ENCODE measurements around the gene SLC1A1. TPM values are rescaled to one million over a fixed set of nuclear protein-coding genes. Genes with fewer than 3 reads are reported as not detected.

SLC1A1 gene
- total RNA-seq (10 to 100 TPM in 1 of 2 donors, under 1 TPM in 1; 0.33 to 86.0 TPM), polyA plus RNA-seq (10 to 100 TPM; 24.3 to 42.2 TPM)

DNA sequence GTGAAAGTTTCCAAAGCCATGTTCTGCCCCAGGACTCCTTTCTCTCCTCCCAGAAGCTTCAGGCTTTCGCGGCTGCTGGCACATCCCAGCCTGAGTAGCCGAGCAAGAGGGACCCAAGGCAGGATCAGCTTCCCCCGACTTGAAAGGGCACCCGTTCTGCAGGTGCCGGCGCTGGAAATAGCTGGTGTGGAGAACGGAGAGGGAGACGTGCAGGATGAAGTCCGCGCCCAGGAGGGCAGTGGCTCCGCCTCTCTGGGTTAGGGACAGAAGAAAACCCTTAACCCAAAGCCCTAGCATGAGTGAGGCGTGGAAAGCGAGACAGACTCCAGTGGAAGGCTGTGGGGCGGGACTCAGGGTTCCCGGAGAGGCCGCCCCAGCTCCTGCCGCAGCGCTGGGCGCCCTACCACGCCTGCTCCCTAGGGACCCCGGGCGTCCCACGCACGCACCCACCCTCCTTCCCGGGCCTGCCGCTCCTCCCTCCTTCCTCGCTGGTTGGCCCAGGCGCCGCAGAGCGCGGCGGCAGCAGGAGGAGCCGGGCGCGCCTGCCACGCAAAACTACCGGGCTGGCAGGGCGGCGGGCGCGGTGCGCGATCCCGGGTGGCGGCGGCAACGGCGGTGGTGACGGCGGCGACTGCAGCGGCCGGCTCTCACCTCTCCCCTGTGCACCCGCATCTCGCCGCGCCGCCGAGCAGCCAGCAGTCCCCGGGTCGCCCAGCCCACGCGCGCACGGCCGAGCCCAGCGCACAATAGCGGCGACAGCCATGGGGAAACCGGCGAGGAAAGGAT lies at the start of gene SLC1A1:
TSS of gene SLC1A1 (plus strand) at position 550 of the 786 bp plus-strand sequence. CDS start at position 762, 212 bp downstream.
- TF ChIP-seq YY1 (IDR thresholded peaks at IDR 0.05) (peak; percentile 74), EGR1 (IDR thresholded peaks at IDR 0.05; ENCODE audit: low read depth in 2 of 2) (no peak), HNF4A (conservative IDR thresholded peaks at IDR 0.05) (peak in 1 of 2 donors; percentile 31), GABPA (IDR thresholded peaks at IDR 0.05 in 1 of 2, conservative IDR thresholded peaks at IDR 0.05 in 1 of 2) (no peak), FOXA2 (IDR thresholded peaks at IDR 0.05) (no peak), JUND (IDR thresholded peaks at IDR 0.05) (no peak), FOXA1 (IDR thresholded peaks at IDR 0.05) (no peak), TAF1 (conservative IDR thresholded peaks at IDR 0.05) (no peak), RXRA (IDR thresholded peaks at IDR 0.05) (peak; percentile 58 to 68), NR2F2 (IDR thresholded peaks at IDR 0.05) (no peak), HNF4G (IDR thresholded peaks at IDR 0.05) (no peak), RAD21 (IDR thresholded peaks at IDR 0.05) (peak in 1 of 2 donors; percentile 48), SP1 (IDR thresholded peaks at IDR 0.05) (peak; percentile 45)
- TF ChIP-seq, protein P1, sequence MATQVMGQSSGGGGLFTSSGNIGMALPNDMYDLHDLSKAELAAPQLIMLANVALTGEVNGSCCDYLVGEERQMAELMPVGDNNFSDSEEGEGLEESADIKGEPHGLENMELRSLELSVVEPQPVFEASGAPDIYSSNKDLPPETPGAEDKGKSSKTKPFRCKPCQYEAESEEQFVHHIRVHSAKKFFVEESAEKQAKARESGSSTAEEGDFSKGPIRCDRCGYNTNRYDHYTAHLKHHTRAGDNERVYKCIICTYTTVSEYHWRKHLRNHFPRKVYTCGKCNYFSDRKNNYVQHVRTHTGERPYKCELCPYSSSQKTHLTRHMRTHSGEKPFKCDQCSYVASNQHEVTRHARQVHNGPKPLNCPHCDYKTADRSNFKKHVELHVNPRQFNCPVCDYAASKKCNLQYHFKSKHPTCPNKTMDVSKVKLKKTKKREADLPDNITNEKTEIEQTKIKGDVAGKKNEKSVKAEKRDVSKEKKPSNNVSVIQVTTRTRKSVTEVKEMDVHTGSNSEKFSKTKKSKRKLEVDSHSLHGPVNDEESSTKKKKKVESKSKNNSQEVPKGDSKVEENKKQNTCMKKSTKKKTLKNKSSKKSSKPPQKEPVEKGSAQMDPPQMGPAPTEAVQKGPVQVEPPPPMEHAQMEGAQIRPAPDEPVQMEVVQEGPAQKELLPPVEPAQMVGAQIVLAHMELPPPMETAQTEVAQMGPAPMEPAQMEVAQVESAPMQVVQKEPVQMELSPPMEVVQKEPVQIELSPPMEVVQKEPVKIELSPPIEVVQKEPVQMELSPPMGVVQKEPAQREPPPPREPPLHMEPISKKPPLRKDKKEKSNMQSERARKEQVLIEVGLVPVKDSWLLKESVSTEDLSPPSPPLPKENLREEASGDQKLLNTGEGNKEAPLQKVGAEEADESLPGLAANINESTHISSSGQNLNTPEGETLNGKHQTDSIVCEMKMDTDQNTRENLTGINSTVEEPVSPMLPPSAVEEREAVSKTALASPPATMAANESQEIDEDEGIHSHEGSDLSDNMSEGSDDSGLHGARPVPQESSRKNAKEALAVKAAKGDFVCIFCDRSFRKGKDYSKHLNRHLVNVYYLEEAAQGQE (IDR thresholded peaks at IDR 0.05) = peak; percentile 91
- TF ChIP-seq, protein P2, sequence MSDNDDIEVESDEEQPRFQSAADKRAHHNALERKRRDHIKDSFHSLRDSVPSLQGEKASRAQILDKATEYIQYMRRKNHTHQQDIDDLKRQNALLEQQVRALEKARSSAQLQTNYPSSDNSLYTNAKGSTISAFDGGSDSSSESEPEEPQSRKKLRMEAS (IDR thresholded peaks at IDR 0.05) = peak; percentile 49
- TF ChIP-seq, protein P3, sequence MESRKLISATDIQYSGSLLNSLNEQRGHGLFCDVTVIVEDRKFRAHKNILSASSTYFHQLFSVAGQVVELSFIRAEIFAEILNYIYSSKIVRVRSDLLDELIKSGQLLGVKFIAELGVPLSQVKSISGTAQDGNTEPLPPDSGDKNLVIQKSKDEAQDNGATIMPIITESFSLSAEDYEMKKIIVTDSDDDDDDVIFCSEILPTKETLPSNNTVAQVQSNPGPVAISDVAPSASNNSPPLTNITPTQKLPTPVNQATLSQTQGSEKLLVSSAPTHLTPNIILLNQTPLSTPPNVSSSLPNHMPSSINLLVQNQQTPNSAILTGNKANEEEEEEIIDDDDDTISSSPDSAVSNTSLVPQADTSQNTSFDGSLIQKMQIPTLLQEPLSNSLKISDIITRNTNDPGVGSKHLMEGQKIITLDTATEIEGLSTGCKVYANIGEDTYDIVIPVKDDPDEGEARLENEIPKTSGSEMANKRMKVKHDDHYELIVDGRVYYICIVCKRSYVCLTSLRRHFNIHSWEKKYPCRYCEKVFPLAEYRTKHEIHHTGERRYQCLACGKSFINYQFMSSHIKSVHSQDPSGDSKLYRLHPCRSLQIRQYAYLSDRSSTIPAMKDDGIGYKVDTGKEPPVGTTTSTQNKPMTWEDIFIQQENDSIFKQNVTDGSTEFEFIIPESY (IDR thresholded peaks at IDR 0.05) = no peak
- TF ChIP-seq, protein P4, sequence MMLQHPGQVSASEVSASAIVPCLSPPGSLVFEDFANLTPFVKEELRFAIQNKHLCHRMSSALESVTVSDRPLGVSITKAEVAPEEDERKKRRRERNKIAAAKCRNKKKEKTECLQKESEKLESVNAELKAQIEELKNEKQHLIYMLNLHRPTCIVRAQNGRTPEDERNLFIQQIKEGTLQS (IDR thresholded peaks at IDR 0.05) = no peak
- TF ChIP-seq, protein P5, sequence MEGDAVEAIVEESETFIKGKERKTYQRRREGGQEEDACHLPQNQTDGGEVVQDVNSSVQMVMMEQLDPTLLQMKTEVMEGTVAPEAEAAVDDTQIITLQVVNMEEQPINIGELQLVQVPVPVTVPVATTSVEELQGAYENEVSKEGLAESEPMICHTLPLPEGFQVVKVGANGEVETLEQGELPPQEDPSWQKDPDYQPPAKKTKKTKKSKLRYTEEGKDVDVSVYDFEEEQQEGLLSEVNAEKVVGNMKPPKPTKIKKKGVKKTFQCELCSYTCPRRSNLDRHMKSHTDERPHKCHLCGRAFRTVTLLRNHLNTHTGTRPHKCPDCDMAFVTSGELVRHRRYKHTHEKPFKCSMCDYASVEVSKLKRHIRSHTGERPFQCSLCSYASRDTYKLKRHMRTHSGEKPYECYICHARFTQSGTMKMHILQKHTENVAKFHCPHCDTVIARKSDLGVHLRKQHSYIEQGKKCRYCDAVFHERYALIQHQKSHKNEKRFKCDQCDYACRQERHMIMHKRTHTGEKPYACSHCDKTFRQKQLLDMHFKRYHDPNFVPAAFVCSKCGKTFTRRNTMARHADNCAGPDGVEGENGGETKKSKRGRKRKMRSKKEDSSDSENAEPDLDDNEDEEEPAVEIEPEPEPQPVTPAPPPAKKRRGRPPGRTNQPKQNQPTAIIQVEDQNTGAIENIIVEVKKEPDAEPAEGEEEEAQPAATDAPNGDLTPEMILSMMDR (IDR thresholded peaks at IDR 0.05; ENCODE audit: low read depth, low read length, missing input control) = no peak
- Histone ChIP-seq H3K27me3 (ENCODE audit: control insufficient read depth in 4 of 4, insufficient read depth in 4 of 4, low read length in 3 of 4) (no peaks in the 10 kb centered on the region), H3K9ac (ENCODE audit: low read depth in 1 of 2, low read length in 2 of 2) (peak within 1 kb of the TSS; percentile 83 to 97), H3K4me1 (ENCODE audit: control insufficient read depth in 4 of 4, insufficient read depth in 4 of 4, low read length in 3 of 4) (peaks cover 0 to 33% (median 2%) of the 10 kb centered on the region in 4 donors), H3K4me3 (ENCODE audit: low read depth in 1 of 3, low read length in 3 of 3) (peak within 1 kb of the TSS; percentile 87 to 97 (median 92)), H3K36me3 (ENCODE audit: control insufficient read depth in 4 of 4, insufficient read depth in 3 of 4, low read depth in 1 of 4, low read length in 3 of 4) (peaks cover 0 to 6% (median 0%) of the 10 kb centered on the region in 4 donors), H3K9me3 (ENCODE audit: control insufficient read depth in 4 of 4, low read length in 3 of 4) (no peaks in the 10 kb centered on the region), H3K27ac (ENCODE audit: low read depth in 1 of 2, low read length in 2 of 2) (peak within 1 kb of the TSS; percentile 86 to 92)
- WGBS = under 1% methylated on average over 72 of the region's 72 CpGs
- DNase-seq (ENCODE audit: low spot score) = no peak
